NT2/D1 (cell line): ENCODE results near the gene TBC1D25.

Source experiments
- YY1 ChIP-seq: IDR thresholded peaks from 2 replicates; pipeline ENCODE4 v1.6.1; 2011; ENCODE audit not compliant: insufficient read length, insufficient read depth
- ZNF274 ChIP-seq: IDR thresholded peaks from 2 replicates; pipeline ENCODE4 v1.6.1; 2011; ENCODE audit warnings: mild to moderate bottlenecking, low read depth, low read length

- TF ChIP-seq ZNF274 (no peak), YY1 (no peak)
These were observed 25.2 kb upstream of the TBC1D25 start for GRCh38 chrX:48514126-48514806.
